SKM-1 (cell line): ENCODE data around the gene SVIL.
"Not testable (repeated sequence)": the region's sequence is repeated elsewhere in the genome, so short reads cannot be mapped to it uniquely, and the experiment has no call there.

Experiments
- DNase-seq: peaks from one replicate; lab custom pipeline; 2025; ENCODE audit not compliant: unreplicated experiment; lab: John Stamatoyannopoulos, UW

Gene SVIL

DNA sequence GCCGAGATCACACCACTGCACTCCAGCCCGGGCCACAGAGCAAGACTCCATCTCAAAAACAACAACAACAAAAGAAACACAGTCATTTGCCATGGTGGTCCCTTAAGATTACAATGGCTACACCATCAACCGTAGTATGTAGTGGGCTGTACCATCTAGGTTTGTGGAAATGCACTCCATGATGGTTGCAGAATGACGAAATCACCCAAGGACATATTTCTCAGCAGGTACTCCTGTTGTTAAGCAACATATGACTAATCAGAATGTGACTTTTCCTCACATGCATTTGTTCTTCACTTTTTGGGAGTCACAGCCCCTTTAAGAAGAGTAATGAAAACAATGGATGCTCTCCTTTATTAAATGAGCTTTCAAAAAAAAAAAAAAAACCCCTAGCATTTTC is 11.0 kb downstream of the SVIL start:
- no peak for DNase-seq

DNA sequence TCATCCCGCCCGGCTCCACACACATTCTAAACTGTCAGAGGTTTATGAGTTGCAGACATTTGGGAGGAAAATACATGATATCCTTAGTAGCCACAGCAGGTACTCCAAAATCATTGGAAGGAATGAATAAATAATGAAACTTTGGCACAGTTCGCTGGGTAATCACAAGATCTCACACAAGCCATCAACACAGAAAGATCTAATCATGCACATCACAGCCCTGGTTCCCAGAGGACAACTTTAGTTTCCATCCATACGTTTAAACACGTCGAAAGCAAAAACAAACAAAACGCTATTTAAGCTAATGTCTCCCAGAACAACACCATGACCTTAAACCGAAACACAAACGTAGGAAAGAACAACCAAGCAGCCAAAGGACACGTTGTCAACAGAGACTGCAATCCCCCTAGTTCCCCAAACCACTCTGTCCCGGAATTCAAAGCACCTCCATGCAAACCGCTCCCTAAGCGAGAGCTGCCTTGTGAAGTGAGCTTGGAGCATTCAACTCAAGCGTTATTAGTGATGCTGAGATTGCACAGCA is 12.3 kb downstream of the SVIL start:
- no peak for DNase-seq

DNA sequence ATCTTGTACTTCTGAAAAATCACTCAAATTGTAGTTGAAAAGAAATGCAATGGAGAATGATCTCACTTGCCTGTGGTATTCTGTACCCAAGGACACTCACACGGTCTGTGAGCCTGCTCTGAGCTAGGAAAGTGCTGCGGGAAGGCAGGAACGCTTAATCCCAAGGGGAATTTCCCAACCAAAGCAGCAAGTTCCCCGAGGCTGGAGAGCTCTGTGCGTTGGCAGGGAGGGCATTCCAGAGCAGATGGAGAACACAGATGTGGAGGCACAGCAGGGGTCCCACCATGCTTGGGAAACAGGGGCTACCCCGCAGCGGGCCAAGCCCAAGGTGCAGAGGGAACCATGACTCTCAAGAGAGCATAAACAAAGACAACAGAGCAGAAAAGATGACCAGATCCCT is 13.6 kb downstream of the SVIL start:
- no peak for DNase-seq

DNA sequence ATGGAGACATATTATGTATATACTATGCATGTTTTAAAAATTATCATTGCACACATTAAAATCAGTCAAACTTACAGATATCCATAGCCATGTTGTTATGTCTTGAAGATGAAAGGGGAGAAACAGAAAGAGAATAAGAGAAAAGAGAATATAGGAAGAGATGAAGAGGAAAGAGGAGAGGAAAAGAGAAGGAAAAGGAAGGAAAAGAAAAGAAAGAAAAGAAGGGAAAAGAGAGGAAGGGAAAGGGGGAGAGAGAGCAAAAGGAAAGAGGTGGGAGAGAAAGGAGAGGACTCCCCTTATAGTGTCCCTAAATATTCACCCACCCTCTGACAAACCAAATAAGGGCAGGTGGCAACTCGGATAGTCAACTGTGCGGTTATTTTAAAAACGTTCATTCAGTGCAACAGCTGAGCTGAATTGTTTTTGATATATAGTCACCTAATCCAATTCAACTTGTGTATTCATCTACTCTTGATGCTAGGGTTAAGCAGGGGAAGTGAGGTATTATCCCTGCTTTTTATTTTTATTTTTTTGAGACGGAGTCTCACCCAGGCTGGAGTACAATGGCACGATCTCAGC is 14.6 kb downstream of the SVIL start:
- DNase-seq, result no peak

DNA sequence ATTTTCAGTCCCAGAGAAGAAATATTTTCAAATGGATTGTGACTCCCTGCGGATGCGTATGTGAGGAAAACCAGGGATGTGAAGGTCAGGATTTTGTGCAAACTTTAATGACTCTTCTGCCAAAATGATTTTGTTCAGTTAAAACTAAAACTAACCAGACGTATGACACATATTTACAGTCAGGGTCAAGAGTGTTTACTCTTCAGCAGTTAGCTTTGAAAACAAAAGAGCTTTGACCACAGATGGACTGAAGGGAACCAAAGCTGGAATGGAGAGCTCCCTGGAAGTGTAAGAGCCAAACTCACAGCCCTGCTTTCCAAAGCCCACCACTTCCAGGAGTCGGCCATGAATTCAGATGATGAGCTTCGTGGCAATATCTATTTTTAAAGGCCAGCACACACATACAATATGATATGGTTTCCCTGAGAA is 15.5 kb downstream of the SVIL start:
- DNase-seq, result no peak

DNA sequence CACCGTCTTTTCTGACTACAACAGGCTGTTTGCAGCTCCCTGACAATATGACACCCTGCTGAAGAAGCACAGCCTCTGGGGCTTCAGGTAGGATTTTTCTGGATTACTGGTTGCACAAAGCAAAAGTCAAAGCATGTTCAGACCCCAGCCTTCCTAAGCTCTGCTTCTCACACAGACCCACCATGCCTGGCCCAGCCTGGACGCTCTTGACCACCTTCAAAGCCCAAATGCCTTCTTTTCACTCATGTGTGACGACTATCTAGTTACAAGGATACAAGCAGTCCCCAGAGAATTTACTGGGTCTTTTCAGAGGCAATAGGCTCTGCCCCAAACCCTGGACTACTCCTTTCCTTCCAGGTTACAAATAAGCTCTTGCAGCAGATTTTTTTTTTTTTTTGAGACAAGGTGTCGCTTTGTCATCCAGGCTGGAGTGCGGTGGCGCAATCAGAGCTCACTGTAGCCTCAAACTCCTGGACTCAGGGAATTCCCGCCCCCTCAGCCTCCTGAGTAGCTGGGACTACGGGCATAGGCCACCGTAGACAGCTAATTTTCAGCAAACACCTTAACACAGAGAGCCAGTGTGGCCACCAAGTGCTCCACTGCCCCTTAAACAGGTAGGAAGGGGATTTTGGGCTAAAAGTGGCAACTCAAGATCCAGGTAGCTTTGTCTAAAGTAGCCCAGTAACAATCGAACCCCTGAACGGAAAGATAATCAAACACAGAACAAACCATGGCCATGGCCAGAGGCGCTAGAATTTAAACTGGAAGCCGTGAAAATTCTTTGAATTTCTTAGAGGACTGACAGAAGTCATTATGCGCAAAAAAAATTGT is 16.2 kb downstream of the SVIL start:
- no peak for DNase-seq

DNA sequence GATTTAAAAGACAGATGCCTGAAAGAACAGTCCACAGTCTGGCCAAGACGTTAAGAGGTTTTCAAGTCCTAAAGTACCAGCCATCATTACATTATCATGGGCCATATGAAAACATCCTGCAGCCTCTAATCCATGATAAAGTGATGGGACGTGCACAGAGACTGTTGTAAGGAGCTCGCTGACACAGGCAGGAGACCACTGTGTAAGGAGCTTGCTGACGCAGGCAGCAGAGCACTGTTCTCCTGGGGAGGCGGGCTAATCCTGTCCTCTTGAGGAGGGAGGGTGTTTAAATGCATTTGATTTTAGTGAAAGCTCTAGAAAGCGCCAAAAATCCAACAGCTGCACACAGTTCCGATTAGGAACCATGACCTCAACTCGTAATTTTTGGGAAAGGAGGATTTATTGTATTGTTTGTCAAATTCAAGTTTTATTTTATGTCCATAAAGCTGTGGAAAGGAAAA is 16.9 kb downstream of the SVIL start:
- no peak for DNase-seq

DNA sequence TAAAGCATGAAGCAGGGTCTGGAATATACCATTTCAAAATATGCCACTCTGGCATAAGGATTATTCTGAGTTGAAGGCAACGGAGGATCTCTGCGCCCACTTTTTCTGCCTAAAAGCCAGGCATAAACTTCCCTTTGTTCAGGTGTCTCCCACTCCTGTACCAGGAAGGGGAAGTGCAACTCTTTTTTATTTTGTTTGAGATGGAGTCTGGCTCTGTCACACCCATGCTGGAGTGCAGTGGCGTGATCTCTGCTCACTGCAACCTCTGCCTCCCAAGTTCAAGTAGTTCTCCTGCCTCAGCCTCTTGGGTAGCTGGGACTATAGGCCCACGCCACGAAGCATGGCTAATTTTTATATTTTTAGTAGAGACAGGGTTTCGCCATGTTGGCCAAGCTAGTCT is 18.2 kb downstream of the SVIL start:
- DNase-seq, result no peak

DNA sequence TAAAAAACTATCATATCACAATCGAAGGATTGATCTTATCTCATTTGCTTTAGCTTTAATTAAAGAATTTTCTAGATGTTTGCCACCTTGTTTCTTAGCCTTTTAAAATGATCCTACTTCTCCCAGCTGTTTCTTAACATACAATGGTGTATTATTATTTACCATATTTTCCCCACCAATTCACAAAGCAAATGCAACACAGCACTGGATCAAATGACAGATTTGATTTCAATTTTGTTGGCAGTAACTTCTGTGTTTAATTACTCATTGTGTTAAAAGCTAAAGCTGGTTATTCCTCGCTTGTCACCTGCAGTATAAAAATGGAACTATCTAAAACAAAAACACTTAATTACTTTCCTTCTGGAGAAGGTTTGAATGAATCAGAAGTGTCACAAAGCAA is 19.6 kb downstream of the SVIL start:
- no peak for DNase-seq

DNA sequence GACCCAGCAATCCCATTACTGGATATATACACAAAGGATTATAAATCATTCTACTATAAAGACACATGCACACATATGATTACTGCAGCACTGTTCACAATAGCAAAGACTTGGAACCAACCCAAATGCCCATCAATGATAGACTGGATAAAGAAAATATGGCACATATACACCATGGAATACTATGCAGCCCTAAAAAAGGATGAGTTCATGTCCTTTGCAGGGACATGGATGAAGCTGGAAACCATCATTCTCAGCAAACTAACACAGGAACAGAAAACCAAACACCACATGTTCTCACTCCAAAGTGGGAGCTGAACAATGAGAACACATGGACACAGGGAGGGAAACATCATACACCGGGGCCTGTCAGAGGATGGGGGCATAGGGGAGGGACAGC is 20.5 kb downstream of the SVIL start:
- not testable (repeated sequence) for DNase-seq

DNA sequence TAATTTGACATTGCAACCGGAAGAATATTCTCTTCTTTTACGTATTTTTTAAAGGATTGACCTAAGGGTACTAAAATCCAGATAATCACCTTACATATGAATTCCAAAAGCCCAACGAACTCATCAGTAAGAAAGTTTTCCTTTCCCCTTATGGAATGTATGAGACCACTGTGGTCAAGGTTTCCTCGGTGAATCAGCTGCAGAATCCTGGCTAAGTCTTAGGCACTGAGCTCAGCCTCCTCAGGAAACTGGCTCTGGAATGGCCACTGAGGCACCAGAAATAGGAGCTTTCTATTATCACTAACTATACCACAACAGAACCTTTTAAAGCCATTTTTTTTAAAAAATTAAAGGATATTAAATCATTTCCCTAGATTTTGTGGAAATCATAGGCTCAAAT is 21.0 kb downstream of the SVIL start:
- DNase-seq, result no peak

DNA sequence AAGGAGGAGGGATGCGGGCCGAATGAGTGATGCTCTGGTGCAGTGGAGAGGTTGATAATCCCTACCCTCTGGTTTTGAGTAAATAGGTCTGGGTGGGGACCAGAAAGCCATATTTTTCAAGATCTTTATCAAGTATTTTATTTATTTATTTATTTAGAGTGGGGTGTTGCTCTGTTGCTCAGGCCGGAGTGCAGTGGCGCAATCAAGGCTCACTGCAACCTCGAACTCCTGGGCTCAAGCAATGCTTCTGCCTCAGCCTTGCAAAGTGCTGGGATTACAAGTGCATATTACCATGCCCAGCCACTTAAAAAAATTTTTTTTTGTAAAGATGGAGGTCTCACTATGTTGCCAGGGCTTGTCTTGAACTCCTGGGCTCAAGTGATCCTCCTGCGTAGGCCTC is 21.6 kb downstream of the SVIL start:
- no peak for DNase-seq

DNA sequence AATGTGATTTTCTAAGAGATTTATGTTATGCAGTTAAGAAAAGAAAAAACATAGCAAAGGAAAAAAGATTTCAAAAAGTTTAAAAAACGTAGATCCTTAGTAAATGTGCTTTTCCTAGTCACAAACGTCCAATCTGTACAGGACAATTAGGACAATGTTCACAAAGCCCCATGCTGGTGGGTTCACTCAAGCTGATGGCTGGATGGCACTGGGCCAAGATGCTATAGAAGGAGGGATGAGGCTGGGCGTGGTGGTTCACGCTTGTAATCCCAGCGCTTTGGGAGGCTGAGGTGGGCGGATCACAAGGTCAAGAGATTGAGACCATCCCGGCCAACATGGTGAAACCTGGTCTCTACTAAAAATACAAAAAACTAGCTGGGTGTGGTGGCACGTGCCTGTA is 22.1 kb downstream of the SVIL start:
- DNase-seq, result no peak

DNA sequence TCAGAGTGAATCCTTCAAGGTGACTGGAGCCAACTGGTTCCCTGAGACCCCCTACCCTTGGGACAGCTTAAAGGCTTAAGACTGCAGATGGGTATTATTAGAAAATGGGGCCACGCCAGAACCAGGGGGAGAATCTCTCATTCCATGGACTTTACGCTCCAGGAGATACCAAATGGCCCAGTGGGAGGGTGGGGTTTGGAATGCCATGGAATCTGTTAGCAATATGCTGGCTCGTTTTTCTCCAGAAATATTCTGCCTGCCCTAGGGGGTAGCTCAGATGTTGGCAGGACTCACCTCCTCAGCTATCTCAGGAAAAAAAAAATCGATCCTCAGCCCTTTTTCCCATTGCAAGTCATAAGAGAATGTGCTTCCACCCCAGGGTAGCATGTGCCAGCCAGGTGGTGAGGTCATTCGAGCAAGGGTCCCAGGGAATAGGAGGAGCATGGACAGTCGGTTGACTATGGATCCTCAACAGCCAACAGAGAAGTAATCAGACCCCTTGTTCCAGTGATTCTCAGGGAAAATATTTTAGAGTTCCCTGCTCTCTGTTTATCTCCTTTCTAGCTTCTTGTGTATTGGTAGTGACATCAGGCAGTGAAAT is 22.9 kb downstream of the SVIL start:
- no peak for DNase-seq

DNA sequence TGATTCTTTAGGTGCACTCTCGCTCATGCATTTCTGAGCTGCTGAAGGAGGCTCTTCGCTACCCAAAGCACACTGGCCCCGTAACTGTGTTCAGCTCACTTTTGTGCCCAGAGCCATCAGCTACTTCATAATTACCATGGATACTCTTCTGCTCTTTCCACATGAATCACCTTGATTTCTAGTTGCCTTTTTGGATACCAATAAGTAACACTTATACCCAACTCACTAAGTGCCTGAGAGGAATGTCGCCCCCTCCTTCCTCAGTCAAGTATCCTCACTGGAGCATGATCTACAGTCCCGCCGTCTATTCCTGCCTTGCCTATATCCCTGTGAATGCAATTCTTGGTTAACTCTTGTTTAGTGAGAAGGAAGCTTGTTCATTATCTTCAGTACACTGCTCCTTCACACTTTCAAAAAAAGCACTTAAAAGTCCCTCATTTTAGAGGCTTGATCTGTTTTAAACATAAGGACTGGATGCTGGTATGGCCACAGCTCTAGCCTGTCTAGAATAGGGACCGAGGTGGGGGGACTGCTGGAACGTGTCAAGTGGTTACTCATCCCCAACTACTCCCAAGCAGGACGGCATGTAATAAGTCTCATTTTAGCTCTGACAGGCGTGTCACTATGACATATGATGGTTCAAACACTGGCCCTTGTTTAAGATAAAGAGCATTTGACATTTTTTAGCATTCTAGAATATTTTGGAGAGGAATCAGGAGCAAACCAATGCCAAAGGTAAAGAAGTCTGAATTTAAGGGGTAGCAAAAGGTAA is 23.7 kb downstream of the SVIL start:
- DNase-seq, result no peak

DNA sequence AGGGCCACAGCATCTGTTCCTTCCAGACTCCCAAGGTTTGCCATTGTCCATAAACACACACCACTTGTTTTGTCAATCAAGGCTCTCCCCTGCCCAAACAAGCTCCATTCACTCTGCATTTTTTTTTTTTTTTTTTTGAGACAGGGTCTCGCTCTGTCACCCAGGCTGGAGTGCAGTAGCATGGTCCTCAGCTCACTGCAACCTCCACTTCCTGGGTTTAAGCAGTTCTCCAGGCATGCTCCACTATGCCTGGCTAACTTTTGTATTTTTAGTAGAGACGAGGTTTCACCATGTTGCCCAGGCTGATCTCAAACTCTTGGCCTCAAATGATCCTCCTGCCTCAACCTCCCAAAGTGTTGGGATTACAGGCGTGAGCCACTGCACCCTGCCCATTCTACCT is 24.4 kb downstream of the SVIL start:
- not testable (repeated sequence) for DNase-seq

DNA sequence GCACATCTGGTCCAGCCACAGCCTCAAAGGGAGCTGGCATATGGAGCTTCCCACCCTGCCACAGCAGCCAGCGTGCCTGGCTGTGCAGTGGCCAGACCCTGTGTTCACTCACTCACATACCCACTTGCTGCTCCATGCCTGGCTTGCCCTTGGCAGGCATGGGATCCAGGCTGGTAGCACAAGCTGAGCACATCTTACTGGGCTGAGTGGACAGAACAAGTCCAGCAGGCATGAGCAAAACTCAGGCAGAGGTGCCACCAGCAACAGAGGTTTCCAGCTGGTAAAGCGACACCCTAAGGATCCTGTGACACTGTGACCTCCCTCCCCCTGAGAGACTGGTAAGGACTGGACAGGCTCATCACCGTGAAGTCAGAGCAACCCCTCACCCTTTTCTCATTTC is 25.1 kb downstream of the SVIL start:
- DNase-seq, result no peak

DNA sequence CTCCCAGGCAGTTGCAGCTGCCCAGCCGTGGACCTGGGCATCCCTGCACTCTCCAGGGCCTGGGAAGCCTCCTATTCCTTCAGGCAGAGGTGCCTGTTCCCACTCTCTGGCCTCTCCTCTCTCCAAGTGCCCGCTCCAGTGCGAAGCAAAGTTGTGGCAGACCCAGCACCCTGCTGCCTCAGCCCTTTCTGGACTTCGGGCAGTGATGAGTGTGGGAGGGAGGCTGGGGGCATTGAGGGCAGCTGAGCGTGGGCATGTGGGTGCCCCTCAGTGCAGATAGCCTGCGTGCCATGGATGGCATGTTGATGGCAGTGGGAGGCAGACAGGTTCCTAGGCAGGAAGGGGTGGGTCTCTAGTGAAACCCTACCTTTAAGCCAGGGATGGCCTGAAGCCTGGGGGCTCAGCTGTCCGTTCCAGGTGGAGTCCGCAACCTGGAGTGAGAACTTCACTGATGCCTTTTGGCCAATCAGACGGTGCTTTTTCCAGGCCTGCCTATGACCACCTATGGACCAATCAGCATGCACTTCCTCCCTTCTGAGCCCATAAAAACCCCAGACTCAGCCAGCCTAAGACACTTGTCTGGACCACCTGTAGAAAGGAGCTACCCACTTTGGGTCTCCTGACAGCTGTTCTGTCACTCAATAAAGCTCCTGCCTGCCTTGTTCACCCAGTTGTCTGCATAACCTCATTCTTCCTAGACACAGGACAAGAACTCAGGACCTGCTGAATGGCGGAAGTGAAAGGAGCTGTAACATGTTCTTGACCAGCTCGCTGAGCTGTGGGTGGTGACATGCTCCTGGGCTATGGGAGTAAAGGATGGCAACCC is 26.1 kb downstream of the SVIL start:
- no peak for DNase-seq

DNA sequence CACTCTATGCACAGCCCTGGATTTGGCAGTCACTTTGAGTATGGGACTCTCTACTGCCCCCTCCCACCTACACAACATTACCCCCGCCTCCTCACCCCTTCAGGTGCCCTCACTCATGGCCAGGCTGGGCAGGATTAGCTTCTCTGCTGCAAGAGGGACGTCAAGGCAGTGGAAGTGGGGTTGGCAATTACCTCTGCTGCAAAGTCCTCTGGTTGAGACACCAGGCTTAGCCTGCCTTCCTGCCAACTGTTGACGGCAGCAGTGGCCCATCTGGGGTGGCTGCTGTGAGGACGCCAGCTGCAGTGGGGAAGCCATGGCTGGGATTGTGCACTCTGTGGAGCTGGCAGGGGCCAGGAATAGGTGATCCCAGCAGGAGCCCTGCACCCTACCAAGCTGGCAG is 26.7 kb downstream of the SVIL start:
- DNase-seq, result no peak

DNA sequence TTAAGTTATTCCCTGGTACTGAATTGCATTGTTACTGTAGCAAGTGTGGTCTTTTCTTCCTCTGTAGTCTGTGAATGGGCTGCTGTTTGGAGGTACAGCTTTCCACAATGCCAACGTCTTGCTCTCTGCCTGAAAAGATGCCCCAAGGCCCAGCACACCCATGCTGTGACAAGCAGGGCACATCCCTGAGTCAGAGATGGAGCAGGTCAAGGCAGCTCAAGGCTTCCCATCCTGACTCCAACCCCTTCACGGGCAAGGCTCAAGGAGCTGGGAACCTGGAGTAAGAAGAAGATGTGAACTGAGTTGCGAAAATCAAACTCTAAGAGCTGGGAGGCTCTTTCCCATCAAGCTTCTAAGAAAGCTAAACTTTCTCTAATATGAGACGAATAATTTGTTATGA is 27.2 kb downstream of the SVIL start:
- DNase-seq, result no peak
